HCT116 (cell line): ENCODE results near the gene CLEC11A. TPM values are rescaled to one million over a fixed set of nuclear protein-coding genes. Genes with fewer than 3 reads are reported as not detected.

ENCODE experiments used
- ATAC-seq: fragments of 200-7000 bp; cut with Tn5 transposase; 2 replicates; pipeline ENCODE4 v1.9.1; 2020; ENCODE audit warnings: mild to moderate bottlenecking, moderate library complexity
- BruUV-seq: library from RNA; stranded (reverse); fragments of 400-500 nt; replicated peaks from 2 replicates; lab custom pipeline; 2021; lab: Mats Ljungman, UMichigan
- CTCF ChIA-PET: fragments of 300-600 bp; sonication (Branson Sonifier 250); formaldehyde crosslinking; loops from one replicate; lab custom pipeline; 2021; ENCODE audit warnings: antibody characterized with exemption; lab: Charles Lee
- POLR2A ChIA-PET: fragments of 300-600, 350-600 bp; sonication (Branson Sonifier 250); formaldehyde crosslinking; loops from one replicate; lab custom pipeline; 2021; ENCODE audit warnings: antibody characterized with exemption; lab: Charles Lee
- RAD21 ChIA-PET, 2 experiments: fragments of 300-600 bp; sonication (Branson Sonifier 250); formaldehyde crosslinking; loops; one replicate each; lab custom pipeline; 2023; ENCODE audit warnings: low total read pairs in 2 of 2; ENCODE audit not compliant: uncharacterized antibody in 2 of 2, unreplicated experiment in 2 of 2, low non-redundant PET in 1 of 2; lab: Charles Lee
- DNase-seq: peaks from one replicate; pipeline ENCODE4 v3.0.0-alpha.2; 2010; ENCODE audit warnings: low read depth, low spot score
- H2AFZ ChIP-seq: fragments of 200-600 bp; shearing (Covaris generic), sonication (generic); 2 replicates; pipeline ENCODE4 v1.6.1; 2017; ENCODE audit warnings: low read depth, mixed run types, mixed read lengths, antibody characterized with exemption, low read length; ENCODE audit not compliant: poor library complexity, severe bottlenecking
- H3K27ac ChIP-seq: 2 replicates; pipeline ENCODE4 v1.5.1; 2012; ENCODE audit warnings: low read depth, low read length
- H3K27me3 ChIP-seq: fragments of 200-600 bp; sonication (generic); 2 replicates; pipeline ENCODE4 v1.6.1; 2016; ENCODE audit warnings: mixed run types, low read length, mixed read lengths; ENCODE audit not compliant: insufficient read depth
- H3K36me3 ChIP-seq, 2 experiments: fragments of 200-500 bp in 1 of 2; fragments of 200-600 bp in 1 of 2; sonication (Bioruptor generic) in 1 of 2; sonication (generic) in 1 of 2; 2 replicates each; pipeline versions ENCODE4 v1.5.1 to v1.6.1; 2014 to 2016; ENCODE audit warnings: low read length in 2 of 2, inconsistent platforms in 1 of 2, mixed read lengths in 1 of 2, mixed run types in 1 of 2; ENCODE audit not compliant: insufficient read depth in 2 of 2, control insufficient read depth in 1 of 2
- H3K4me1 ChIP-seq, 2 experiments: fragments of 200-600 bp in 1 of 2; sonication (generic) in 1 of 2; 2 replicates each; pipeline versions ENCODE4 v1.5.1 to v1.6.1; 2012 to 2017; ENCODE audit warnings: low read length in 2 of 2, inconsistent platforms in 1 of 2, mild to moderate bottlenecking in 1 of 2, mixed read lengths in 1 of 2, mixed run types in 1 of 2, moderate library complexity in 1 of 2; ENCODE audit not compliant: insufficient read depth in 2 of 2, control insufficient read depth in 1 of 2
- H3K4me2 ChIP-seq: fragments of 200-600 bp; sonication (generic); 2 replicates; pipeline ENCODE4 v1.6.1; 2017; ENCODE audit warnings: mixed run types, low read length, mixed read lengths
- H3K4me3 ChIP-seq, 2 experiments: fragments of 200-600 bp in 1 of 2; sonication (generic) in 1 of 2; replicated peaks in 1 of 2; 2 replicates each; pipeline ENCODE4 v1.5.1; 2011 to 2016; ENCODE audit warnings: low read length in 2 of 2, control low read depth in 1 of 2, low read depth in 1 of 2, mild to moderate bottlenecking in 1 of 2, mixed read lengths in 1 of 2, mixed run types in 1 of 2
- H3K79me2 ChIP-seq: fragments of 200-600 bp; sonication (generic); 2 replicates; pipeline ENCODE4 v1.6.1; 2017; ENCODE audit warnings: mild to moderate bottlenecking, mixed run types, low read length, moderate library complexity, mixed read lengths; ENCODE audit not compliant: insufficient read depth
- H3K9ac ChIP-seq: fragments of 200-600 bp; sonication (generic); 2 replicates; pipeline ENCODE4 v1.6.1; 2016; ENCODE audit warnings: low read length, mixed read lengths
- H3K9me2 ChIP-seq: fragments of 200-600 bp; sonication (generic), shearing (Covaris generic); 2 replicates; pipeline ENCODE4 v1.6.1; 2017; ENCODE audit warnings: mixed run types, mild to moderate bottlenecking, moderate library complexity; ENCODE audit not compliant: insufficient read depth
- H3K9me3 ChIP-seq, 2 experiments: fragments of 200-500 bp in 1 of 2; fragments of 200-600 bp in 1 of 2; sonication (Bioruptor generic) in 1 of 2; sonication (generic) in 1 of 2; 2 replicates each; pipeline ENCODE4 v1.6.1; 2014 to 2017; ENCODE audit warnings: low read length in 2 of 2, mixed read lengths in 2 of 2, inconsistent platforms in 1 of 2, low read depth in 1 of 2, mild to moderate bottlenecking in 1 of 2, mixed run types in 1 of 2, moderate library complexity in 1 of 2; ENCODE audit not compliant: control insufficient read depth in 1 of 2, insufficient read depth in 1 of 2
- H4K20me1 ChIP-seq: fragments of 200-600 bp; sonication (generic), shearing (Covaris generic); 2 replicates; pipeline ENCODE4 v1.6.1; 2017; ENCODE audit warnings: mixed run types, mild to moderate bottlenecking, moderate library complexity; ENCODE audit not compliant: insufficient read depth
- ATF3 ChIP-seq: IDR thresholded peaks from 2 replicates; pipeline ENCODE4 v1.6.1; 2012
- CBX3 ChIP-seq: IDR thresholded peaks from 2 replicates; pipeline ENCODE4 v1.6.1; 2012; ENCODE audit warnings: low read depth
- TCF7L2 ChIP-seq: IDR thresholded peaks from 2 replicates; pipeline ENCODE4 v1.7.0; 2011; ENCODE audit warnings: borderline replicate concordance, inconsistent platforms; ENCODE audit not compliant: insufficient read depth, insufficient read length; ENCODE audit errors: extremely low read depth
- YY1 ChIP-seq: IDR thresholded peaks from 2 replicates; pipeline ENCODE4 v1.6.1; 2011; ENCODE audit warnings: low read length, low read depth, moderate library complexity, mild to moderate bottlenecking; ENCODE audit not compliant: insufficient replicate concordance; ENCODE audit errors: extremely low read depth
- ZBTB33 ChIP-seq: IDR thresholded peaks from 2 replicates; pipeline ENCODE4 v1.6.1; 2011; ENCODE audit warnings: mild to moderate bottlenecking, low read length, moderate library complexity; ENCODE audit not compliant: insufficient replicate concordance; ENCODE audit errors: extremely low read depth
- intact Hi-C: fragments of 100-400 bp; cut with micrococcal nuclease; formaldehyde crosslinking; loops from 2 replicates; pipeline ENCODE4 v1.10.0; 2022
- total RNA-seq: library from RNA; stranded (reverse); gene quantifications from one replicate; pipeline ENCODE4 v1.2.1, GENCODE V29; 2021; ENCODE audit not compliant: unreplicated experiment

Gene CLEC11A
- total RNA-seq, 1 experiment from 2014 or later = 7.1 TPM

- Histone ChIP-seq H3K4me1 (peaks cover under 1 to 25% of the 10 kb centered on the region in 2 experiments; a peak in 3 of 4 replicates), H3K9me2 (no peaks in the 10 kb centered on the region), H2AFZ (no peak overlapping the region), H3K27ac (no peak overlapping the region), H3K9me3 (no peaks in the 10 kb centered on the region), H4K20me1 (no peaks in the 10 kb centered on the region), H3K27me3 (no peaks in the 10 kb centered on the region), H3K79me2 (no peaks in the 10 kb centered on the region), H3K9ac (no peak overlapping the region), H3K4me3 (no peak overlapping the region), H3K36me3 (no peaks in the 10 kb centered on the region), H3K4me2 (no peak overlapping the region)
- no peak for TF ChIP-seq CBX3
- no peak for TF ChIP-seq TCF7L2
- no peak for TF ChIP-seq YY1
- TF ChIP-seq ATF3 = no peak
- no peak for TF ChIP-seq ZBTB33
- BruUV-seq = no TSS peak
- CTCF ChIA-PET = interaction anchor here (0.7 to 1.2 kb wide), 2 partner anchors 11 to 12 kb away, joined by 3 read pairs; no protein-coding TSS in a partner anchor
- intact Hi-C loops = no loop called here
- ATAC-seq (no peak), DNase-seq (no peak)
- RAD21 ChIA-PET = no interaction called here
- POLR2A ChIA-PET = interaction anchor here (0.6 kb wide), 1 partner anchor 45 kb away, joined by 5 read pairs; no protein-coding TSS in a partner anchor
These were observed 6.8 kb upstream of the CLEC11A start for GRCh38 chr19:50716178-50717025.
